Bladder microvascular endothelial cell (primary cell): ENCODE results near the gene GP2. TPM values are rescaled to one million over a fixed set of nuclear protein-coding genes. Genes with fewer than 3 reads are reported as not detected.

ENCODE experiments used
- total RNA-seq: library from RNA; depleted of rRNA; stranded (reverse); fragments of >200 nt; gene quantifications from 2 replicates; pipeline ENCODE4 v1.2.3, GENCODE V29; 2014

GP2 gene
- not detected in 2 replicates for total RNA-seq

DNA sequence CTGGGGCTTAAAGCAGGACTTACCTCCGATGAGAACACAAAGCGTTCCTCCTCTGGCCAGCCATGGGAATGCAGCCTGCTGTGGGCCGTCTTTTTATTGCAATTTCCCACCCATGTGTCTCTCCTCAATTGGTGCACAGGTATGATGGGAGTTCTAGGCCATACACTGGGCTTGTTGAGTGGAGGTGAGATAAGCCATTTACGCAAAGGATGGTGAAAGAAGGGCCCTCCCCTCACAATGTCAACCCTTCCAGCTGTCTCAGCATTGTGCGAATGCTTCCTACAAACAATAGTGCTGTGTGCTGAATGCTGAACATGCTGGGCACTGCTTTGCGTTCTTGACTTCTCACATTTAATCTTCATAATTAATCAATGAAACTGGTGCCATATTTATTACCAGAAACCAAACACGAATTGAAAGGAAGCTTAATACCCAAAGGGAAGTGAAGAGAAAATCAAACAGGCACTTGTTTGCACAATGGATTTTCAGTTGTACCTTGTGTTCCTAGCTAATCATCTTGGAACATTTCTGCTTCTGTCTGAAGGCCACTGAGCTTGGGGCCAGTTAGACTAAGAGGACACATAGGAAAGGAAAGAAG lies at the start of gene GP2:
Gene GP2 (minus strand): TSS at position 70 of the 598 bp plus-strand sequence. CDS start 1,082 bp downstream, outside the sequence.

DNA sequence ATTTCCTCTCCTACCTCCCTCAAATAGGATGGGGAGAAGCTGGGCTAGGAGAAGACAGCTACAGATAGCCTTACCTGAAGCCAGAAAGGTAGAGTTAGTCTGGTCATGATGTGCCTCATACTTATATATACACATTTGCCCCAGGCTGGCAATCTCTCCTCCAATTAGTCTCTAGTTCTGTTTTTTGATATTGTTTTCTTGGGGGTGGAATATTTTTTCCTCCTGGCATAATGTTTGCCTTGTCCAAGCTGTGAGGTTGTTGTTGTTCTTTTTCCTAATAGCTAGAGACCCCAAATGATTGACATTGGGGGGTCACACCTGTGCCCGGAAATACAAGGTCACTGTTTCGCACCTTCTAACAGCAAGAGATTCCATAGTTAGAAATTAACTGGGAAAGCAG lies 25.3 kb upstream of the GP2 start, which contains the start of gene UMOD:
Gene UMOD (minus strand): TSS at position 101 of the 400 bp plus-strand sequence. CDS start 1,978 bp downstream, outside the sequence.

Other genes starting within 250 kb of the GP2 start
- gene UMOD, start 25.2 kb upstream of the GP2 start, total RNA-seq, result not detected in 2 replicates
- gene PDILT, start 77.2 kb upstream of the GP2 start, total RNA-seq, result not detected in 2 replicates
- gene ACSM5, start 82.0 kb upstream of the GP2 start, total RNA-seq, result 0.44 TPM in 1 of 2 replicates, not detected in the other
- gene ACSM2A, start 124.0 kb upstream of the GP2 start, total RNA-seq, result 0.06 and 0.16 TPM in 2 replicates
- 0.16 TPM in 1 of 2 replicates, not detected in the other for gene ACSM2B, start 248.9 kb upstream of the GP2 start, total RNA-seq